TTC549 (cell line): ENCODE measurements around the gene TBX21.

Experiments
- FAIRE-seq: peaks from 2 replicates; lab custom pipeline; 2012; peaks lifted over from hg19 to GRCh38; lab: Jason Lieb, UNC

The TBX21 gene

GRCh38 chr17:47733047-47733673, at the start of gene TBX21:
TBX21 (plus strand) TSS chr17:47733236; CDS start chr17:47733455, 219 bp downstream.
- no peak for FAIRE-seq

GRCh38 chr17:47684025-47684424, 49.0 kb upstream of the TBX21 start:
- no peak for FAIRE-seq

GRCh38 chr17:47684535-47685193, 48.4 kb upstream of the TBX21 start:
- FAIRE-seq = no peak

GRCh38 chr17:47685556-47686275, 47.3 kb upstream of the TBX21 start:
- FAIRE-seq = no peak

GRCh38 chr17:47686276-47686635, 46.8 kb upstream of the TBX21 start:
- no peak for FAIRE-seq

GRCh38 chr17:47686664-47687327, 46.2 kb upstream of the TBX21 start:
- no peak for FAIRE-seq

- FAIRE-seq = no peak
These were observed 45.7 kb upstream of the TBX21 start for GRCh38 chr17:47687328-47687690.

GRCh38 chr17:47687748-47688147, 45.3 kb upstream of the TBX21 start:
- FAIRE-seq = no peak

GRCh38 chr17:47690121-47690520, 42.9 kb upstream of the TBX21 start:
- FAIRE-seq = no peak

GRCh38 chr17:47692137-47692894, 40.7 kb upstream of the TBX21 start:
- FAIRE-seq = no peak

GRCh38 chr17:47692895-47693730, 39.9 kb upstream of the TBX21 start:
- no peak for FAIRE-seq

- no peak for FAIRE-seq
These were observed 39.1 kb upstream of the TBX21 start, which contains the start of gene TBKBP1 for GRCh38 chr17:47693731-47694580. TBKBP1 (plus strand) TSS chr17:47694161; CDS start chr17:47696113, 1,952 bp downstream.

- FAIRE-seq = no peak
These were observed 38.2 kb upstream of the TBX21 start for GRCh38 chr17:47694581-47695428.

GRCh38 chr17:47695429-47696376, 37.3 kb upstream of the TBX21 start:
- FAIRE-seq = no peak

- FAIRE-seq = no peak
These were observed 36.1 kb upstream of the TBX21 start for GRCh38 chr17:47696717-47697642.

GRCh38 chr17:47697906-47698711, 34.9 kb upstream of the TBX21 start:
- FAIRE-seq = no peak
